HCT116 (cell line): ENCODE measurements around the gene GYG1. TPM values are rescaled to one million over a fixed set of nuclear protein-coding genes. Genes with fewer than 3 reads are reported as not detected.

Experiments used
- ATAC-seq: fragments of 200-7000 bp; cut with Tn5 transposase; 2 replicates; pipeline ENCODE4 v1.9.1; 2020; ENCODE audit warnings: mild to moderate bottlenecking, moderate library complexity
- BruUV-seq: library from RNA; stranded (reverse); fragments of 400-500 nt; replicated peaks from 2 replicates; lab custom pipeline; 2021; lab: Mats Ljungman, UMichigan
- CTCF ChIA-PET: fragments of 300-600 bp; sonication (Branson Sonifier 250); formaldehyde crosslinking; loops from one replicate; lab custom pipeline; 2021; ENCODE audit warnings: antibody characterized with exemption; lab: Charles Lee
- POLR2A ChIA-PET: fragments of 300-600, 350-600 bp; sonication (Branson Sonifier 250); formaldehyde crosslinking; loops from one replicate; lab custom pipeline; 2021; ENCODE audit warnings: antibody characterized with exemption; lab: Charles Lee
- RAD21 ChIA-PET, 2 experiments: fragments of 300-600 bp; sonication (Branson Sonifier 250); formaldehyde crosslinking; loops; one replicate each; lab custom pipeline; 2023; ENCODE audit warnings: low total read pairs in 2 of 2; ENCODE audit not compliant: uncharacterized antibody in 2 of 2, unreplicated experiment in 2 of 2, low non-redundant PET in 1 of 2; lab: Charles Lee
- DNase-seq: peaks from one replicate; pipeline ENCODE4 v3.0.0-alpha.2; 2010; ENCODE audit warnings: low read depth, low spot score
- H2AFZ ChIP-seq: fragments of 200-600 bp; shearing (Covaris generic), sonication (generic); 2 replicates; pipeline ENCODE4 v1.6.1; 2017; ENCODE audit warnings: low read depth, mixed run types, mixed read lengths, antibody characterized with exemption, low read length; ENCODE audit not compliant: poor library complexity, severe bottlenecking
- H3K27ac ChIP-seq: 2 replicates; pipeline ENCODE4 v1.5.1; 2012; ENCODE audit warnings: low read depth, low read length
- H3K27me3 ChIP-seq: fragments of 200-600 bp; sonication (generic); 2 replicates; pipeline ENCODE4 v1.6.1; 2016; ENCODE audit warnings: mixed run types, low read length, mixed read lengths; ENCODE audit not compliant: insufficient read depth
- H3K36me3 ChIP-seq, 2 experiments: fragments of 200-500 bp in 1 of 2; fragments of 200-600 bp in 1 of 2; sonication (Bioruptor generic) in 1 of 2; sonication (generic) in 1 of 2; 2 replicates each; pipeline versions ENCODE4 v1.5.1 to v1.6.1; 2014 to 2016; ENCODE audit warnings: low read length in 2 of 2, inconsistent platforms in 1 of 2, mixed read lengths in 1 of 2, mixed run types in 1 of 2; ENCODE audit not compliant: insufficient read depth in 2 of 2, control insufficient read depth in 1 of 2
- H3K4me1 ChIP-seq, 2 experiments: fragments of 200-600 bp in 1 of 2; sonication (generic) in 1 of 2; 2 replicates each; pipeline versions ENCODE4 v1.5.1 to v1.6.1; 2012 to 2017; ENCODE audit warnings: low read length in 2 of 2, inconsistent platforms in 1 of 2, mild to moderate bottlenecking in 1 of 2, mixed read lengths in 1 of 2, mixed run types in 1 of 2, moderate library complexity in 1 of 2; ENCODE audit not compliant: insufficient read depth in 2 of 2, control insufficient read depth in 1 of 2
- H3K4me2 ChIP-seq: fragments of 200-600 bp; sonication (generic); 2 replicates; pipeline ENCODE4 v1.6.1; 2017; ENCODE audit warnings: mixed run types, low read length, mixed read lengths
- H3K4me3 ChIP-seq, 2 experiments: fragments of 200-600 bp in 1 of 2; sonication (generic) in 1 of 2; replicated peaks in 1 of 2; 2 replicates each; pipeline ENCODE4 v1.5.1; 2011 to 2016; ENCODE audit warnings: low read length in 2 of 2, control low read depth in 1 of 2, low read depth in 1 of 2, mild to moderate bottlenecking in 1 of 2, mixed read lengths in 1 of 2, mixed run types in 1 of 2
- H3K79me2 ChIP-seq: fragments of 200-600 bp; sonication (generic); 2 replicates; pipeline ENCODE4 v1.6.1; 2017; ENCODE audit warnings: mild to moderate bottlenecking, mixed run types, low read length, moderate library complexity, mixed read lengths; ENCODE audit not compliant: insufficient read depth
- H3K9ac ChIP-seq: fragments of 200-600 bp; sonication (generic); 2 replicates; pipeline ENCODE4 v1.6.1; 2016; ENCODE audit warnings: low read length, mixed read lengths
- H3K9me2 ChIP-seq: fragments of 200-600 bp; sonication (generic), shearing (Covaris generic); 2 replicates; pipeline ENCODE4 v1.6.1; 2017; ENCODE audit warnings: mixed run types, mild to moderate bottlenecking, moderate library complexity; ENCODE audit not compliant: insufficient read depth
- H3K9me3 ChIP-seq, 2 experiments: fragments of 200-500 bp in 1 of 2; fragments of 200-600 bp in 1 of 2; sonication (Bioruptor generic) in 1 of 2; sonication (generic) in 1 of 2; 2 replicates each; pipeline ENCODE4 v1.6.1; 2014 to 2017; ENCODE audit warnings: low read length in 2 of 2, mixed read lengths in 2 of 2, inconsistent platforms in 1 of 2, low read depth in 1 of 2, mild to moderate bottlenecking in 1 of 2, mixed run types in 1 of 2, moderate library complexity in 1 of 2; ENCODE audit not compliant: control insufficient read depth in 1 of 2, insufficient read depth in 1 of 2
- H4K20me1 ChIP-seq: fragments of 200-600 bp; sonication (generic), shearing (Covaris generic); 2 replicates; pipeline ENCODE4 v1.6.1; 2017; ENCODE audit warnings: mixed run types, mild to moderate bottlenecking, moderate library complexity; ENCODE audit not compliant: insufficient read depth
- ATF3 ChIP-seq: IDR thresholded peaks from 2 replicates; pipeline ENCODE4 v1.6.1; 2012
- CTCF ChIP-seq, 3 experiments: fragments of 200-600 bp in 1 of 3; sonication (generic) in 1 of 3; IDR thresholded peaks in 2 of 3; conservative IDR thresholded peaks in 1 of 3; 2 replicates each; pipeline ENCODE4 v1.5.1; 2012 to 2017; ENCODE audit warnings: low read depth in 2 of 3, low read length in 2 of 3, antibody characterized with exemption in 1 of 3, borderline replicate concordance in 1 of 3, control low read depth in 1 of 3, mild to moderate bottlenecking in 1 of 3, mixed read lengths in 1 of 3, mixed run types in 1 of 3, moderate library complexity in 1 of 3; ENCODE audit not compliant: insufficient read depth in 1 of 3
- EZH2phosphoT487 ChIP-seq: fragments of 200-600 bp; IDR thresholded peaks from 2 replicates; pipeline ENCODE4 v1.6.1; 2018; ENCODE audit warnings: antibody characterized with exemption, borderline replicate concordance
- FOSL1 ChIP-seq: IDR thresholded peaks from 2 replicates; pipeline ENCODE4 v1.6.1; 2012; ENCODE audit warnings: low read depth
- POLR2A ChIP-seq: IDR thresholded peaks from 2 replicates; pipeline ENCODE4 v1.7.0; 2011; ENCODE audit warnings: borderline replicate concordance; ENCODE audit not compliant: insufficient read depth, insufficient read length; ENCODE audit errors: extremely low read depth
- REST ChIP-seq: IDR thresholded peaks from 2 replicates; pipeline ENCODE4 v1.6.1; 2012; ENCODE audit warnings: low read depth
- SP1 ChIP-seq: IDR thresholded peaks from 2 replicates; pipeline ENCODE4 v1.6.1; 2012; ENCODE audit warnings: low read depth
- SRF ChIP-seq: IDR thresholded peaks from 2 replicates; pipeline ENCODE4 v1.6.1; 2012; ENCODE audit warnings: low read depth
- TCF7L2 ChIP-seq: IDR thresholded peaks from 2 replicates; pipeline ENCODE4 v1.7.0; 2011; ENCODE audit warnings: borderline replicate concordance, inconsistent platforms; ENCODE audit not compliant: insufficient read depth, insufficient read length; ENCODE audit errors: extremely low read depth
- YY1 ChIP-seq: IDR thresholded peaks from 2 replicates; pipeline ENCODE4 v1.6.1; 2011; ENCODE audit warnings: low read length, low read depth, moderate library complexity, mild to moderate bottlenecking; ENCODE audit not compliant: insufficient replicate concordance; ENCODE audit errors: extremely low read depth
- ZFX ChIP-seq: fragments of 450-650 bp; IDR thresholded peaks from 2 replicates; pipeline ENCODE4 v1.6.1; 2017
- intact Hi-C: fragments of 100-400 bp; cut with micrococcal nuclease; formaldehyde crosslinking; loops from 2 replicates; pipeline ENCODE4 v1.10.0; 2022
- total RNA-seq: library from RNA; stranded (reverse); gene quantifications from one replicate; pipeline ENCODE4 v1.2.1, GENCODE V29; 2021; ENCODE audit not compliant: unreplicated experiment

The GYG1 gene
- total RNA-seq, 1 experiment from 2014 or later: 28.9 TPM

GRCh38 chr3:149067883-149068282 lies 76.5 kb downstream of the GYG1 start:
- CTCF ChIA-PET: no interaction called here
- peaks cover 9 to 43% of the 10 kb centered on the region in 2 experiments for H3K36me3 ChIP-seq
- no peaks in the 10 kb centered on the region for H3K27me3 ChIP-seq
- no TSS peak for BruUV-seq
- H3K9me2 ChIP-seq: no peaks in the 10 kb centered on the region
- ATAC-seq (no peak), DNase-seq (no peak)
- no peaks in the 10 kb centered on the region for H3K9me3 ChIP-seq
- RAD21 ChIA-PET: no interaction called here
- H3K79me2 ChIP-seq: no peaks in the 10 kb centered on the region
- H3K9ac ChIP-seq: no peak overlapping the region
- H3K27ac ChIP-seq: no peak overlapping the region
- TF ChIP-seq POLR2A (no peak), CTCF (IDR thresholded peaks at IDR 0.05 in 2 of 3, conservative IDR thresholded peaks at IDR 0.05 in 1 of 3; ENCODE audit: borderline replicate concordance in 1 of 3, insufficient read depth in 1 of 3, low read depth in 2 of 3, low read length in 2 of 3) (no peak), ATF3 (no peak), REST (no peak), TCF7L2 (no peak), SRF (no peak), EZH2phosphoT487 (no peak), FOSL1 (no peak), YY1 (no peak), SP1 (no peak), ZFX (no peak)
- intact Hi-C loops: no loop called here
- H2AFZ ChIP-seq: no peak overlapping the region
- POLR2A ChIA-PET: no interaction called here
- H4K20me1 ChIP-seq: no peaks in the 10 kb centered on the region
- H3K4me2 ChIP-seq: no peak overlapping the region
- no peak overlapping the region for H3K4me3 ChIP-seq
- no peaks in the 10 kb centered on the region for H3K4me1 ChIP-seq

Other genes starting within 250 kb of the GYG1 start
- 6.2 TPM for gene CPB1, start 163.7 kb upstream of the GYG1 start, total RNA-seq
- not detected for gene CPA3, start 126.2 kb upstream of the GYG1 start, total RNA-seq
- 73.4 TPM for gene HLTF, start 95.0 kb downstream of the GYG1 start, total RNA-seq
- gene HPS3, start 138.1 kb downstream of the GYG1 start, total RNA-seq: 17.1 TPM
- gene CP, start 230.3 kb downstream of the GYG1 start, total RNA-seq: 0.52 TPM